HG03439 (cell line): Measurements from ENCODE around the gene CAV3.

Source experiments
- ATAC-seq: cut with Tn5 transposase; IDR thresholded peaks from one replicate; pipeline ENCODE4 v1.9.1; 2021; ENCODE audit warnings: mild to moderate bottlenecking, moderate library complexity; ENCODE audit not compliant: unreplicated experiment

The CAV3 gene

DNA sequence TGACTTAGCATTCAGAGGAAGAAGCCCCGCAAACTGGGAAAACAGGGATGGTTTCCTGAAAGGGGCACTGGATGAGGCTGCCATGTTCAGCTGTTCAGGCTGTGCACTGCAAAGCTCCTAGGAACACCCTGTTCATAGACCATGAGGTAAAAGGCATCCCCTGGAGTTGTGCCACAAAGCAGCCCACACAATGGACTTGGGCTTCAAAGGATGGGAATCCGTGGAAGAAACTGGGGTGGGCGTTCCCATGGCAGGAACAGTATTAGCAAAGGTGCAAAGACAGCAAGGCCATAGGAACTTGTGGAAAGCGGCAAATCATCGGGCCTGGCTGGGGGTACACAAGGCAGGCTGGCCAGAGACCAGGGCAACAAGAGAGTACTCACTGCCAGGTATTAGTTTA, 26.9 kb downstream of the CAV3 start:
- no peak for ATAC-seq

DNA sequence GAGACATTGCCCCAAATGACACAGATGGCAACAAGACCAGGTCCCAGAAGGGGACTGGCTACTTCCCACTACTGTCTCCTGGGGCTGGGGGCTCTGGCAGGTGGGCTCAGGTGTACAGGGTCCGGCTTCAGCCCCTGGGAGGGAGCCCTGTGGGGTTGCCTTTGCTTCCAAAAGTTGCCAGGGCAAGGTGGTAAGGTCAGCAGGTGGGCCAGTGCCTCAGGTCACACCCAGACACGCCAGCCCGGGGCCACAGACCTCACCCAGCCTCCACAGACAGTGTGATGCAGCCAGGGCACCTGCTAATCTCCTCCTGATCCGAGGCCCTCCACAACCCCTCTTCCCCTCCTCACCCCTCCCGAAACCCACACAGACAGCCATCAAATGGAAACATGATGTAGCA, 28.3 kb downstream of the CAV3 start:
- no peak for ATAC-seq

DNA sequence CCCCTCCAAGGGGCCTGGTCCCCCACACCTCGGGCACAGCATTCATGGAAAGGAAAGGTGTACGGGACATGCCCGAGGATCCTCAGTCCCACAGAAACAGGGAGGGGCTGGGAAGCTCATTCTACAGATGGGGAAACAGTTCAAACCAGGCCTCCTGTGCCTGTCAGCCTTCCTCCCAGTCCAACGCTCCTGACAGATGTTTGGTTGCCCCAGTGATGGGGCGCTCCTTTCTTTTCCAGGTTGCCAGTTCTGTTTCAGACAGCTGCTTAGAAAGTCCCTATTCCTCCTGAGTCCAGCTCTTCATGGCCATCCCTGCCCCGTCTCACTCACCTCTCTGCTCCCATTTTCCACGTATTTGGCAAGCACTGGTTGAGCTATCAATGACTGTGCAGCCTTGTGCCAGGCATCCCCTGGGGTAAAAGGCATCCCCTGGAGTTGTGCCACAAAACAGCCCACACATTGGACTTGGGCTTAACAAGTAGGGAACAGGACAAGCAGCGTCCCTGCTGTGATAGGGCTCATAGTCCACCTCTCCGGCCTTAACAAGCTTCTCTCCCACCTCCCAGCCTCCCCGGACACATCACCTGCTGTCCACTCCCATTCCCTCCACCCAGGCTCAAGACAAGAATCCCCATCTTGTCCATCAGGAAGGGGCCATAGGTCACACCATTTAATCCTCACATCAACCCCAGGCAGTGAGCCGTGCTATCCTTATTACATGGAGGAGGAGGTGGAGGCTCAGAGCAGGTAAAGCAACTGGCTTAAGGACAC, 29.2 kb downstream of the CAV3 start:
- no peak for ATAC-seq

DNA sequence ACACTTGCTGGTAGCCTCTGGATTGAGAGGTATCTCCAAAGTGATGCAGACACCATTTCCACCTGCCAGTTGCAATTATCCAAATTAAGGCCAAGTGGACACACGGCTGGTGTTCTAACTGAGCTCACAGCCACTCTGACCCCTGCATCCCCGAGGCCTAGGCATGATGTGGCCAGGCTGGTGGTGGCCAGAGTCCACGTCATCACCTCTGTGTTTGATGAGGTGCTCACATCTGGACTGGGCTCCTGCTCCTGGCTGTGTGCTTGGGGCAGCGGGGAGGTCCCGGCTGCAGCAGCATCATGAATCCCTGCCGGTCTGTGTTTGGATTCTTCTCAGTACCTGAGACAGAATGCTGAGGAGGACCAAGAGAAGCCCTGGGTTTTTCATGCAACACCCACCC, 30.9 kb downstream of the CAV3 start:
- ATAC-seq: no peak

DNA sequence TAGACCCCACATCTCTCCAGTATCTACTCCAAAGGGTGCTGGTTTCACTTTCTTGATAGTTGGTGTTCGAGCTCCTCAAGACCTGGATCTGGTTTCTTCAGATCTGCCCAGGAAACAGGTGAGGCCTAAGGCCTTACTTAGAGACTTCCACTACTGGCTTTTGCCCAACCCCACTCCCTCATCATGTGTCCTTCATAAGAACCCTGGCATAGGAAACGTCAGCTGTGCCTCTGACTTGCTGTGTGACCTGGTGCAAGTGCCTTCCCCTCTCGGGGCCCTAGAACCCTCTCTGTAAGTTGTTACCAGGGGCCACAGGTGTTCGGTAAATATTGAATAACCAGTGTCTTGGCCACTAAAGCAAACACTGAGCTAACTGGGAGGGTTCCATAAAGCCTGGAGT, 31.9 kb downstream of the CAV3 start:
- no peak for ATAC-seq

DNA sequence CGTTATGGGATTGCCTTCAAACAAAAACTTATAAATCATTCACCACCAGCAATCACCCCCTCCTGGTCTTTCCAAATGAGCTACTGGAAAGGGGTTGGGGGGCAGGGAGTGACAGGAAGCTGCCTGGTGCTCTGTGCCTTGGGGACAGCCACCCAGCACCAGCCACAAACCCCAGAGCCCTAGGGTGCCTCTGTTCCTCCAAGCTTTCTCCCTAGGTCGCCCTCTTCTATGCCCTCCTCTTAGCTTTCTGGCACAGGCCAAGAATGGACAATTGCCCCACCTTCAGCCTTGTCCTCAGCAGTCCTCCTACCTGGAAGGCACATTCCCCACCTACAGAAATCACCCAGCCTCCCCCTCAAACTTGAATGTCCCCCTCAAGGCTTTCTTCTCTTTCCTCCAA, 32.5 kb downstream of the CAV3 start:
- no peak for ATAC-seq

DNA sequence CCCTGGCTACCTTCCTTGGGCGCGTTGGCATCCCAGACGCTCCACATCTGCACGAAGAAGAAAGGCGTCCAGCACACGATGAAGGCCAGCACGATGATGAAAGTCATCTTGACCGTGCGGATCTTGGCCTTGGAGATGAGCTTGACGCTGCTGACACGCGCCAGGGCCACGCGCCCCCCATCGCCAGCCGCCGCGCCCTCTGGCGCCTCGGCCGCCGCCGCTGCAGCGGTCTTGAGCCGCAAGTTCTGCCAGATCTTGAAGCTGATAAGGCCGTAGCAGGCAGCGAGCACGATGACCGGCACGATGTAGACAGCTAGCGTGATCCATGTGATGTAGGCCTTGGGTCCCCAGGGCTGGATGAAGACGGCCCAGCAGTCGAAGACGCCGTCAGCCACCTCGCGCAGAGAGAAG, 33.7 kb downstream of the CAV3 start:
- no peak for ATAC-seq

DNA sequence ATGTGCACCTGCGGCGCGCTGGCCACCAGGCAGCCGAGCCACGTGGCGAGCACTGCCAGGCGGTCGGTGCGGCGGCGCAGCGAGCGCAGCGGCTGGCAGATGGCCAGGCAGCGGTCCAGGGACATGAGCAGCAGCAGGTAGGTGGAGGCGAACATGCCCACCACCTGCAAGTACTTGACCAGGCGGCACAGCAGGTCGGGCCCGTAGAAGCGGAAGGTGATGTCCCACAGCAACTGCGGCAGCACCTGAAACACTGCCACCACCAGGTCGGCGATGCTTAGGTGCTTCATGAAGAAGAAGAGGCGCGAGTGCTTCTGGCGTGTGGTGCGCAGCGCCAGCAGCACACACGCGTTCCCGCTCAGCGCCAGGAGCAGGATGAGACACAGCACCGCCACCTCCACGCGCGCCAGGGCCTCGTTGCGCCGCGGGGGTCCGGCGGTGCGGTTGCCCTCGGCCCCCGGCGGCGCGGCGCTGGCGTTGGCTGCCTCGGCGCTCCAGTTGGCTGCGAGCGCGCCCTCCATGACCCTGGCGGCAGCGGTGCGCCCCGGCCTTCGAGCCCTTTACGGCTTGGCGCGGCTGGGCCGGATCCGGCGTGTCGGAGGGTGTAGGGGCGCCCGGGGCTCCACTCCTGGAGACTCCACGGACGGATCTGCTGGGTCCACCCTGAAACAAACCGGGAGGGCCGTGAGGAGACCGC, 34.2 kb downstream of the CAV3 start:
- peak; percentile 53 for ATAC-seq

DNA sequence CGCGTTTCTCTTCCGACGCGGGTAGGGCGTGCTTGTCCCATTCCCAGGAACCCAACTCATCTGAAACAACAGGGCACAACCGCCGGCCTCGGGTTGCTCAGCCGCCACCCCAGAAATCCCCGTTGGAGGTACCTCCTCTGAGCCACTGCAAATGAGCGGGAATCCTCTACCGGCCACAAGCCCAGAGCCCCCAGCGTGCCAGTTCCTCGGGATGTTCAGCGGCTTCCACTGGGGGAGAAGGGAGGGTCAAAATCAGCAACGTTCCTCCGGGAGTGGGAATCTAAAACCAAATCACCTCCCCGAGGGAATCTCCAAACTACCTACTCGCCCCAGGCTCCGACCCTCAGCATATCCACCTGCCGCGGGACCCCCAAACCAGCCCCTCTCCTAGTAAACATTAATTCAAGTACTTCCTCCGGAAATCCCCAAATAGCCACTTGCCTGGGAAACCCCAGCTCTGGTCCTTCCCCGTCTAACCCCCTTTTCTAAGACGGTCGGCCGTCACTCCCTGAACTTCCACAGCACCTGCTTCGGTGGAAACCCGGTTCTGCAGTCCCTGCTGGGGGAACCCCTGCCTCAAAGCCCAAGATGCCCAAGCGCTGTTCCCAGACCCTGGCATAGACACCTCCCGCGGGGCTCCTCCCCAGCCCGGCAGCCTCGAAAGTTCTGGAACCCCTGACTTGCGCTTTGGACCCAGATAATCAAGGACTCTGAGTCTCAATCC, 34.9 kb downstream of the CAV3 start:
- peak; percentile 32 for ATAC-seq

DNA sequence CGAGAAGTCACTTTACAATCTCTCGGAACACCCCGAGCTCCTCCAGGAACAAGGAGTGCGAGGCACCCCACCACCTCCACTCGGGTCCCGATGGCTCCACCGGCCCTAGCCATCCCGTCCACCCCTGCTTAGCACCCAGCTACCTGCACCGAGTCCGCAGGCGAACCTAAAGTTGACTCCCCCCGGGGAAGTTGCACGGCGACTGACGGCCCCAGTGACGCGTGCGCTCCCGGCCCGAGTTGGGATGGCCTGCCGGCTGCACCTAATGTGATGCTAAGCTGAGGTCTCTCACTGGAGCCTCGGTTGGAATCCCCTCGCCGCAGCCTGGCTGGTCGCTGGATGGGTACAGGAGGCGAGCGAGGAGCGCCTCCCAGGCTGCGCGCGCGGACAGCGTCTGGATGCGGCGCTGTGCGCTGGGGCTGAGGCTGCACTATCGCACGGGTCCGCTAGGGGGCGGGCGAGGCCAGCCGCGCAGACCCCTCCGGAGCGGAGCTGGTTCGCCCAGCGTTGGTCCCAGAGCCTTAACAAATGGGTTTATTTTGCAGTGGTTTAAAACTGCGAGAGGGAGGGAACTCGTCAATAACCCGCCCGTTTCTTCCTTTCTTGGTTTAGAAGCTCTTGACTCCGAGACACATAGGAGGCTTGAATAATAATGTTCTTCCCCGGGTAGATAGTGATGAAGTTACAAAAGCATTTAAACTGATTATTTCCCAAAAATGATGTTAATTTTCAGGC, 35.7 kb downstream of the CAV3 start, which contains the start of gene OXTR:
Gene OXTR, minus strand, starts transcription at position 526 of the 735 bp plus-strand sequence. CDS start 1,426 bp downstream, outside the sequence.
- ATAC-seq: peak; percentile 79

DNA sequence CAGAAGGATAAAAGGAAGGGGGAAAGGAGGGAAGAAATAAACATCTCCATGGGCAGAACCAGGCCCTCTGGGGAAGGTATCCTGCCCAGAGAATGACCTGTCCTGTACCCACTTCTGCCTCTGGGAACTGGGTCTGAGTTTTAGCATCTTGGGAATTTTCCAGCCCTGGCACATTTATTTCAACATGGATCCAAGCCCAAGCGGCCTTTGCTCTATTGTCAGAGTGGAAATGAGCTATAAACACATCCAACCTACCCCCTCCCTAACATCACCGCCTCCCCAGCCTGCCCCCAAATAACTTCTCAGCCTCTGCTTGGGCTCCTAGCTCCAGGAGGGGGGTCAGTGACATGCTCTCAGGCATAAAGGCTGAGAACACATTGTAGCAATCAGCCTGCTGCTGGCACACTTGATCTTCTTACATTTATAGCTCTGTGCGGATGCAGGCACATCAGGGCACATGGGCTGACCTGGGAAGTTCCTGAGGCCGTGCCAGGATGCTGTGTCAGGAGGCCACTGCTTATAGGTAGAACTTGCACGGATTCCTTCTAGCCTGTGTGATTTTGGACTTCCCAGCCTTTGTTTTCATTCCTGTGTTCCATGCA, 40.4 kb downstream of the CAV3 start:
- no peak for ATAC-seq

DNA sequence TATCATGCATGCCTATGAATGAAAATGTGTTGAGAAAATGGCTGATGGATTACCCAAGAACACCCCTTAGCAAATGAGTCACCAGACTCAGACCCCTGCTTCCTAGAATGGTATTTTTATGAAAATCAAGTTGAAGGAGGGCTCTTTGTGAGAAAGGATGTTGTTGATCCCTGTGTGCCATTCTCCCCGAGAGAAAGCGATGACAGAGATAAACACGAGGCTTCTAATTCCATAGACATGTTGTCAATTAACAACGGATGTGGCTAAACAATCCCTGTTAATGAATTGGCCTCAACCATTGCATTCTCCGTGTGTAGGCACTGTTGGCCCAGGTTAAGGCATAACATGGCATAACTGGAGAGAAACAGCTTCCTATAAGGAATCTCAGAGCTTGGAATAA, 41.6 kb downstream of the CAV3 start:
- ATAC-seq: no peak

DNA sequence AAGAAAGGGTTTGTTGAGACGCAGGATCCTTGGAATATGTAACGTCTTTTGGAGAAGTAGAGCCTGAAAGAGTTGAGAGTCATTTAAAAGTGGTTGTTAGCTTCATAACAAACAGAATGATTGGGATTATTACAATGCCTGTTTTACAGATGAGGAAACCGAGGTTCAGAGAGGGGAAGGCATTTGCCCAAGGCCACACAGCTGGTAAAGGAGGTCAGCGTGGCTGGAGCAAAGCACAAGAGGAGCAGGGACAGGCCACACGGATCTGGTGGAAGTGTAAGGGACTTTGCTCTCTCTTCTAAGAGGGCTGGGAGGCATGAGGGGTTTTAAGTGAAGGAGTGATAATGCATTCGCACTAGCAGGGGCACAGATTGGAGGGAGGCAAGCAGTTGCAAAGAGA, 42.0 kb downstream of the CAV3 start:
- ATAC-seq: no peak

DNA sequence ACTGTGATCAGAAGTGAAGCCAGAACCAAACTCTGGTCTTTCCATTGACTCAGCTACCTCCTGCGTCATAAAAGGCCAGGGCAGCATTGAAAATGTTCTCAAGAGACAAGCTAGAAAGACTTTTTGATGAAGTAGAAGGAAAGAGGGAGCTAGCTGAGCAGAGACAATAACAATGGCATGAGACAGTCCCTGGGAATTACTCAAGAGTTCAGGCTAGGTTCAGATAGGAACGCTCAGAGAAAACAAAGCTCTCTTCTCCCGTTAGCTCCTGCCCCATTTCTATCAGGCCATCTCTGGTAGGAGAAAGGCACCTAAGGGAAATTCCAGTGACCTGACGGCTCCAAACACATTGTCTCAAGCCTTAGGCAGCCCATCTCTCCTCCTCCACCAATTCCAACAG, 42.8 kb downstream of the CAV3 start:
- no peak for ATAC-seq

DNA sequence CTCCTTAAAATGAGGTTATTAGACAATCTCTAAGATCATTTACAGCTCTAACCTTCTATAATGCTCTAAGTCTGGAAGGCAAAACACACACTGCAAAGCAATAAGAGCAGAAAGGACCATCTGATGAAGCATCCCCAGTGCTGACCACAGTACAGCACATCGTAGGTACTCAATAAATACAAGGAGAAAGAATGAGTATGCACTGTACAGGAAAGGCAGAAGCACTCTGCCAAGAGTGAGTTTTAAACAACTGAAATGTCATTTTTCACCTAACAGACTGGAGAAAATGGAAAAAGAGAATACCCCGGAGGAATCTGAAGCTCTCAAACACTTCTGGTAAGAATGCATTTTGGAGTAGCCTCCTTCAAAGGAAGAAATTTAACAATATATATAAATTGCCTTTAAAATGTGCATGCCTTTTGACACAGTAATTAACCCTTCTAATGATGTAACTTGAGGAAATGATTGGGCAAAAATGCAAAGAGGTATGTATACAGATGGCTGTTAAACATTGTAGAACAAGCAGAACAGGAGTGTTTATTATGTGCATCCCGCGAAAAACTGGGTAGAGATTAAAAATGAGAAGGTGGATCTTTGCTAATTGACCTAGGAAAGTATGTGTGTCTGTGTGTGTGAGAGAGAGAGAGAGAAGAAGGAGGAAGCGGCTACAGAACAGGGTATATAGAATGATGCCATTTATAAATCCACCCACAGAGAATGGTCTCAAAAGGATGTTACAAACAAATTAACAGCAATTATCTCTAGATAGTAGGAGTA, 43.8 kb downstream of the CAV3 start:
- ATAC-seq: no peak

DNA sequence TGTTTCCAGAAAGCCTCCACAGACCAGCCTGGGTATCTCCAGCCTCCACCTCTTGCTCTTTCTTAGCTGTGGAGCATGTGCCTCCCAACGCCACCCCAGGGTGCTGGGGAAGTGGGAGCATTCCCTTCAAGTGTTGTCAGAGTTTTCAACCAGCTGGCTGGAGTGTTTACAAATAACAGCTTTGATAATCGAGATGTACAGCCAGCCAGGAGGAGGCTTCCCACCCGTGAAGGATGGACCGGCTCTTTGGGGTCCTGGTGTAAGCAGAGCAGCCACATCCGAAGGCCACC, 44.3 kb downstream of the CAV3 start:
- no peak for ATAC-seq

DNA sequence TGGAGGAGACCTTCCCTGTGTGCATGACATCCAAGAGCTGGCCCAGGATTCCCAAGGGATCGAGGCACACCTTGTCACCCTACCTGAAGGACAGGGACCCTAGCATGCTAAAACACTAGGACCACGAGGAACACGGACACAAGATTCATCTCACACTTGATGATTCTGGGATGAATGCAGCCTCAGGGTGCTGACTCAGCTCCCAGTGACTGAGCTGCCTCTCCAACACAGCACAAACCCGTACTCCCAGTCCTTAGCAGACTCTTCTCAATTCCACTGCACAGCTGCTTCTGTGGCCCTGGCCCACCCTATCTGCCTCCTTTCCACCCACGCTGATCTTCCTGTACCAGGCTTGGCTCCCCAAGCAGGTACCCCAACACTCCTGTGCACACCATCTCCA, 44.9 kb downstream of the CAV3 start:
- ATAC-seq: no peak

DNA sequence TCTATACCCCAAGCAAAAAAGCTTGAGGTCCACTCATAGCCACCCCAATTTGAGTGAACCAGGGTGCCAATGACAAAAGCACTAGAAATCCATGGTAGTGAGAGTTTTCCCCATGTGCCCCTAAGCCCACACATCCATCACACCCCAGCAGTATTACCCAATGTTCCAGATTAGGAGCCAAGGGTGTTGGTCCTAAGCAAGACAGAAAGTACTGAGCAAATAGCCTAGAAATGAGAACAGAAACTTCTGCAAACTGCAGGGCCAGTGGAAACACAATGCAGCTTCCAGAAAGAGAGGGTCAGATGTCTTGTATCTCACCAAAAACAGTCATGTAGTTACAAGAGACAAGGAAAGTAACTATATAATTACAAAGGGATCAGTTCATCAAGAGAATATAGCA, 46.7 kb downstream of the CAV3 start:
- no peak for ATAC-seq

DNA sequence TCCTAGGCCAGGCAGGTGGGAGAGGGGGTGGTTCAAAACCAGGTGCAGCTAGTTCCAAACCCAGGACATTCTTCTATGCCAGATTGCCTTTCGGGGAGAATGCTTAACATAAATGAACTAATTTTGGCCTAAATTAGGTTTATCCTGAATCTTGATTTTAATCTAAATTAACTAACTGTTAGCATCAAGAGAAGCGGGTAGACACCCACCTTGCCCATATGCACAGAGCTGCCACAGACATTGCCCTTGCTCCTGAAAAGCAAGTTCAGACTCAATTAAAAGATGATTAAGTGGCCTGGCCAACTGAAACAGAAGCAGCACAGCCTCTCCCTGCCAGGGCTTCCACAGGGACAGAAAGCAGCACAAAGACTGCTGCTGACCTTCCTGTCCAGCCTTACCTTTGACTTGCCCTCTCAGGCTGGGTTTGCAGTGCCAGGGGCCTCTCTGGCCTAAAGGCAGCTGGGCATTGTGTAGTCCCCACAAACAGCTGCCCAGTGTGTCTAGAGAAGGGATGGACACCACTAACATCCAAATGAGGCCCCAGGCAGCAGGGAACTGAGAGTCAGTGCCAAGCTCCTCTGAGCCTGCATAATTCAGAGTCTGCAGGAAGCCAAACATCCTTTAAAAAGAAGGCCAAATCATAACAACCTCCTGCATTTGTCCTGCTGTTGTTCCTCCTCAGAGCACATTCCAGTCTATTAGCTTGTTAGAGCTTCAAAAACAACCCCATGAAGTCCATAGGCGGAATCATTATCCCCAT, 51.3 kb downstream of the CAV3 start:
- ATAC-seq: no peak

DNA sequence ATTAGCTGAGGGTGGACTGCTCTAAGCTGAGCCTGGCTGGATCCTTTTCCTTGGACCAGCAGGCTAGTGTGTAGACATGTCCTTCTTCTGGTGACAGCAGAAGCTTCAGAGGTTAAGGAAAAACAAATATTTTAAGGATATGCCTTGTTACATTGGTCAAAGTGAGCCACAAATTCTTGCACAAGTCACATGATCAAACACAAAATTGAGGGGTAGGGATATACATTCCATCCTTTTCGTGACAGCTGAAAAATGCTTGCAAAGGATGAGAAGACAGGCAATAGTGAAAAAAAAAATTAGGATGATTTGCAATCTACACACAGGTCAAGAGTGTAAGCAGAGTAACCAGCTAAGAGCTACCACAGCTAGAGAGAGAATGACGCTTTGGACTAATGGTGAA, 56.9 kb downstream of the CAV3 start:
- ATAC-seq: no peak
